Fibroblast of upper back skin (primary cell): ENCODE data around the gene KIFC3.
"Not testable (repeated sequence)": the region's sequence is repeated elsewhere in the genome, so short reads cannot be mapped to it uniquely, and the experiment has no call there.

ENCODE experiments used
- DNase-seq: peaks from one replicate; pipeline ENCODE4 v3.0.0-alpha.2; 2013

The KIFC3 gene

GRCh38 chr16:57736419-57737351 lies 65.6 kb downstream of the KIFC3 start:
- DNase-seq = peak; percentile 65

DNA sequence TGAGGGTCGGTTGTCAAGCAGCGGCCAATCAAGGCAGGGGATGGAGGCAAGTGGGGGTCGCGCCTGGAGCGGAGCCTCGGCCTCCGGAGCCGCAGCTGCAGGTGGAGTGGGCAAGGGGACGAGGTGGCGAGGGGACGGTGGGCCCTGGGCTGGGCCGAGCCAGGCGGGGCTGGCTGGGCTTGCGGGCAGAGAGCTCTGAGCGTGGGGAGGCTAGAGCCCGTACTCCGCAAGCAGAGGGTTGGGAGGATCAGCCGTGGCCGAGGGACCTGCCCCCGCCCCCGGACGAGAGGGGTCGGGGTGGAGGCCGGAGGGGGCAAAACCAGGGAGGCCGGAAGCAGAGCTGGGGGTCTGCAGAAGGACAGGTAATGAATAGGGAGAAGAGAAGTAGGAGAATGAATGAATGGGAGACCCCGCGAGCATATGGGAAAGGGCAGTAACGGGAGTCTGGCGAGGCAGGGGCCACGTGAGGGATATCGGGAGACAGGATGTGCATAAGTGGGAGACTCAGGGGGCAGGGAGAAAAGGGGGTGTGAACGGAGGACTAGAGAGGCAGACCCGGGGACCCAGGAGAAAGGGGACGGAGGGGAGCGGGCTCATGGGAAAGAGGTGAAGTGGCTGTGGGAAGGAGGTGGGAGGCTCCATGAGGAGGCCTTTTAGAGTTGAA lies 66.4 kb downstream of the KIFC3 start, which contains the start of gene KATNB1:
Gene KATNB1 (plus strand): TSS at position 16 of the 664 bp plus-strand sequence. CDS start 1,474 bp downstream, outside the sequence.
- no peak for DNase-seq

- DNase-seq = peak; percentile 100
Observed at GRCh38 chr16:57734925-57735754, 67.2 kb downstream of the KIFC3 start.

GRCh38 chr16:57734308-57734924 lies 67.9 kb downstream of the KIFC3 start:
- DNase-seq = no peak

DNA sequence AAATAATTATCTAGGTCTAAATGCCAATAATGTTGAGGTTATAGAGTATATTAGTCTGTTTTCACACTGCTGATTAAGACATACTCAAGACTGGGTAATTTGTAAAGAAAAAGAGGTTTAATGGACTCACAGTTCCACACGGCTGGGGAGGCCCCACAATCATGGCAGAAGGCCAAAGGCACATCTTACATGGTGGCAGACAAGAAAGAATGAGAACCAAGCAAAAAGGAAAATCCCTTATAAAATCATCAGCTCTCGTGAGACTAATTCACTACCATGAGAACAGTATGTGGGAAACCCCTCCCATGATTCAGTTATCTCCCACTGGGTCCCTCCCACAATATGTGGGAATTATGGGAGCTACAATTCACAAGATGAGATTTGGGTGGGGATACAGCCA lies 69.6 kb downstream of the KIFC3 start:
- DNase-seq = no peak

- no peak for DNase-seq
Observed at GRCh38 chr16:57732037-57732436, 70.3 kb downstream of the KIFC3 start.

GRCh38 chr16:57730771-57731730 lies 71.2 kb downstream of the KIFC3 start:
- no peak for DNase-seq

DNA sequence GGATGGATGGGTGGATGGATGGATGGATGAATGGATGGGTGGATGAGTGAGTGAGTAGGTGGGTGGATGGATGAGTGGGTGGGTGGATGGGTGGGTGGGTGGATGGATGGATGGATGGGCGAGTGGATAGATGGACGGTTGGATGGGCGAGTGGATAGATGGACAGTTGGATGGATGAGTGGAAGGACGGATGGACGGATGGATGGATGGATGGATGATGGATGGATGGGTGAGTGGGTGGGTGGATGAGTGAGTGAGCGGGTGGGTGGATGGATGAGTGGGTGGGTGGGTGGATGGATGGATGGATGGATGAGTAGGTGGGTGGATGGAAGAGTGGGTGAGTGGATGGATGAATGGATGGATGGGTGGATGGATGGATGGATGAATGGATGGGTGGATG lies 72.4 kb downstream of the KIFC3 start:
- DNase-seq = not testable (repeated sequence)

GRCh38 chr16:57729182-57729484 lies 73.2 kb downstream of the KIFC3 start:
- no peak for DNase-seq

- DNase-seq = no peak
Observed at GRCh38 chr16:57728336-57729181, 73.7 kb downstream of the KIFC3 start.

GRCh38 chr16:57727610-57728009 lies 74.7 kb downstream of the KIFC3 start:
- no peak for DNase-seq

DNA sequence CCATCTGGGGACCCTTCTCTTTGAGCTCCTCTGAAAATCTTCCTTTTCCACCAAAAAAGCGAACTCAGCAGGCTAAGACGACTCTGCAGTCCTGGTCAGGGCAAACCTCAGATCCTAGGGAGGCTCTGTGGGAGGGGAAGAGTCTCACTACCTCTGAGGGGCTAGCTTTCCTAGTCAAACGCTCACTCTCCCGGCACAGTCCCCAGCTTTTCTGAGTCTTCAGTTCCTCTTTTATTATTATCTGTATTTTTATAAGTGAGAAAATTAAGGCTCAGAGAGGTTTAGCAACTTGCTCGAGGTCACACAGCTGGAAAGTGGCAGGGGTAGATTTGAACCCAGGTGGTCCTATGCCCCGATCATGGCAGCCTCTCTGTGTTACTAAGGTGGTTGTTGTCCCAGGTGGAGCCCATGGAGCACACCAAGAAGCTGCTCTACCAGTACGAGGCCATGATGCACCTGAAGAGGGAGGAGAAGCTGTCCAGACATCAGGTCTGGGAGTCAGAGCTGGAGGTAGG lies 75.8 kb downstream of the KIFC3 start:
- no peak for DNase-seq

DNA sequence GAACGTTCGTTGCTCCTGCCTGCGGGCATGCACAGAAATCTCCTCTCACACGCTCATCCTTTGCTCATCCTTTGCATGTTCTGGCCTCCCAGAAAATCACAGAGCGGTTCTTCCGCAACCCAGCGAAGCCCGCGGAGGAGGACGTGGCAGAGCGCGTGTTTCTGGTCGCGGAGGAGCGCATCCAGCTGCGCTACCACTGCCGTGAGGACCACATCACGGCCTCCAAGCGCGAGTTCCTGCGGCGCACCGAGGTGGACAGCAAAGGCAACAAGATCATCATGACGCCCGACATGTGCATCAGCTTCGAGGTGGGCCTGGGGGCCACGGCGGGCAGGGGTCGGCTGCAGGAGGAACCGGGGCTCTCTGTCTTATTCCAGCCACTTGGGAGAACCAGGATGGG lies 76.3 kb downstream of the KIFC3 start:
- DNase-seq = no peak

- DNase-seq = no peak
Observed at GRCh38 chr16:57725554-57725953, 76.7 kb downstream of the KIFC3 start.

DNA sequence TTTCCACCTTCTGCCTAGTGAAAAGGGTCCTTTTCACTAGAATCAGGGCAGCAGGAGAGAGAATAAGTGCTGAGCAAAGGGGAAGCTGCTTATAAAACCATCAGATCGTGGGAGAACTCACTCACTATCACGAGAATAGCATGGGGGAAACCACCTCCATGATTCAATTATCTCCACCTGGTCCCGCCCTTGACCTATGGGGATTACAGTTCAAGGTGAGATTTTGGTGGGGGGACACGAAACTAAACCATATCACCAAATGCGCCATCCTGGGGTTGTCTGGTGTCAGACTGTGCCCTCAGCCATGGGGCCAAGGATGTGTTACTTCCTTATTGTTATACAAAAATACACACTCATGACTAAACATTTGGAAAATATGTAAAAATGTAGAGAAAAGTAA lies 77.1 kb downstream of the KIFC3 start:
- DNase-seq = no peak

DNA sequence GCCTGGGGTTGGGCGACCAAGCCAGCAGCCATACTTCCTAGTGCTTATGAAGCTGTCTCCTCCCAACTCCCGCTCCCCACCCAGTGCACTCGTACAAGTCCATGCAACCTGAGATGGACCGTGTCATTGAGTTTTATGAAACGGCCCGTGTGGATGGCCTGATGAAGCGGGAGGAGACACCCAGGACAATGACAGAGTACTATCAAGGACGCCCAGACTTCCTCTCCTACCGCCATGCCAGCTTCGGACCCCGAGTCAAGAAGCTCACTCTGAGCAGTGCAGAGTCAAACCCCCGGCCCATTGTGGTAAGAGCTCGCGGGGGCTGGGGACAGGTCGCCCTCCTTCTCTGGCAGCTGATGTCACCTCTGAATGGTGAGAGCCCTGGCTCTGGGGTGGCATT lies 77.8 kb downstream of the KIFC3 start:
- no peak for DNase-seq

- no peak for DNase-seq
Observed at GRCh38 chr16:57723170-57723569, 79.1 kb downstream of the KIFC3 start.

DNA sequence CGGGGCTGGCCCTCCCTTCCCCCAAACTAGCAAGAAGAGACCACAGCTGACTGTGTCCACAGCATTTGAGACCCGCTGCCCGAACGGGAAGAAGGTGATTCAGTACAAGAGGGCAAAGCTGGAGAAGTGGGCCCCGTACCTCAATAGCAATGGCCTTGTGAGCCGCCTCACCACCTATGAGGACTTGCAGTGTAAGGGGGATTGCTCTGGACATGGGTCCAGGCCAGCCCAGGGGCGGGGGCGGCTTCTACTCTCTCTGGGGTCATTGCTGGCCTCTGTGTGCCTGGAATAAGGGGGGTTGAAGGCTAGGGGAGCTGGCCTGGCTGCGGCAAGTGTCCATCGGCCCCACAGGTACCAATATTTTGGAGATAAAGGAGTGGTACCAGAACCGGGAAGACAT lies 79.6 kb downstream of the KIFC3 start:
- DNase-seq = no peak

GRCh38 chr16:57722210-57722499 lies 80.1 kb downstream of the KIFC3 start:
- no peak for DNase-seq

- no peak for DNase-seq
Observed at GRCh38 chr16:57721356-57722209, 80.7 kb downstream of the KIFC3 start.
